Peyer's patch (tissue), 4 donors: ENCODE results near the gene RNF213.

Source experiments
- CTCF ChIP-seq, 6 experiments: fragments of 450-650 bp in 4 of 6; fragments of 200-600 bp in 2 of 6; sonication (generic) in 1 of 6; IDR thresholded peaks; one replicate each; pipeline ENCODE4 v1.5.1; 2017 to 2019; ENCODE audit warnings: antibody characterized with exemption in 6 of 6, mild to moderate bottlenecking in 3 of 6, moderate library complexity in 1 of 6
- POLR2A ChIP-seq, 2 donors: fragments of 450-650 bp; IDR thresholded peaks; one replicate each; pipeline ENCODE4 v1.5.1; 2017; ENCODE audit warnings: antibody characterized with exemption in 2 of 2, mild to moderate bottlenecking in 2 of 2, moderate library complexity in 2 of 2

- TF ChIP-seq CTCF (IDR thresholded peaks at IDR 0.05) (no peak), POLR2A (IDR thresholded peaks at IDR 0.05) (no peak)
Measured at GRCh38 chr17:80406146-80406545, 145.5 kb downstream of the RNF213 start.
